Thyroid gland (tissue), 4 donors: Measurements from ENCODE around the gene FOSL2. TPM values are rescaled to one million over a fixed set of nuclear protein-coding genes. Genes with fewer than 3 reads are reported as not detected.

ENCODE experiments used
- DNase-seq, 2 donors: peaks; one replicate each; pipeline ENCODE4 v3.0.0-alpha.2; 2019
- H3K27ac ChIP-seq, 3 donors: fragments of 200-600 bp; sonication (generic); 1 replicate in 2 of 3; 2 replicates in 1 of 3; pipeline ENCODE4 v1.5.1; 2016 to 2019; ENCODE audit warnings: mild to moderate bottlenecking in 1 of 3, moderate library complexity in 1 of 3
- H3K27me3 ChIP-seq: fragments of 200-600 bp; sonication (generic); one replicate; pipeline ENCODE4 v1.5.1; 2019
- H3K36me3 ChIP-seq, 2 donors: fragments of 200-600 bp; sonication (generic); one replicate each; pipeline ENCODE4 v1.5.1; 2016 to 2019
- H3K4me1 ChIP-seq, 2 donors: fragments of 200-600 bp; sonication (generic); one replicate each; pipeline ENCODE4 v1.5.1; 2017 to 2019
- H3K4me3 ChIP-seq, 3 donors: fragments of 200-600 bp; sonication (generic); replicated peaks in 1 of 3; 1 replicate in 2 of 3; 2 replicates in 1 of 3; pipeline ENCODE4 v1.5.1; 2016; ENCODE audit warnings: mild to moderate bottlenecking in 1 of 3
- H3K9me3 ChIP-seq: fragments of 200-600 bp; sonication (generic); one replicate; pipeline ENCODE4 v1.5.1; 2017
- CTCF ChIP-seq, 6 experiments: fragments of 200-600 bp in 3 of 6; fragments of 450-650 bp in 3 of 6; sonication (generic) in 3 of 6; IDR thresholded peaks; one replicate each; pipeline ENCODE4 v1.5.1; 2016 to 2019; ENCODE audit warnings: antibody characterized with exemption in 6 of 6, mild to moderate bottlenecking in 2 of 6, inconsistent platforms in 1 of 6, moderate library complexity in 1 of 6
- POLR2A ChIP-seq, 2 donors: fragments of 450-650 bp; IDR thresholded peaks; one replicate each; pipeline ENCODE4 v1.6.1; 2017; ENCODE audit warnings: antibody characterized with exemption in 2 of 2, mild to moderate bottlenecking in 2 of 2, moderate library complexity in 1 of 2
- WGBS, 2 donors: methylation state at CpG; one replicate each; pipeline ENCODE4 v1.1.5; 2017; 5-methylcytosine and 5-hydroxymethylcytosine counted together
- intact Hi-C: fragments of 100-400 bp; cut with DNase I; formaldehyde crosslinking; loops from one replicate; pipeline ENCODE4 v1.15.1; 2023
- total RNA-seq, 4 donors: library from RNA; depleted of rRNA; stranded (reverse); fragments of >200 nt; gene quantifications; one replicate each; pipeline ENCODE4 v1.2.3, GENCODE V29; 2016

The FOSL2 gene
- total RNA-seq, 4 donors from 2014 or later: 30.7 to 85.1 (median 40.6) TPM

- H3K27me3 ChIP-seq: no peaks in the 10 kb centered on the region
- no peak overlapping the region for H3K4me3 ChIP-seq
- H3K9me3 ChIP-seq: no peaks in the 10 kb centered on the region
- TF ChIP-seq POLR2A (IDR thresholded peaks at IDR 0.05): no peak
- no peak for TF ChIP-seq CTCF (IDR thresholded peaks at IDR 0.05)
- intact Hi-C loops: no loop called here
- H3K27ac ChIP-seq: no peak overlapping the region
- 89 to 95% methylated on average over 8 of the region's 8 CpGs for WGBS, 2 donors
- DNase-seq: no peak
- H3K4me1 ChIP-seq: no peaks in the 10 kb centered on the region
- H3K36me3 ChIP-seq: no peaks in the 10 kb centered on the region
Observed at GRCh38 chr2:28432362-28432761, 39.7 kb downstream of the FOSL2 start.

GRCh38 chr2:28433215-28433614 is 40.6 kb downstream of the FOSL2 start:
- no peaks in the 10 kb centered on the region for H3K36me3 ChIP-seq
- no peak overlapping the region for H3K27ac ChIP-seq
- H3K9me3 ChIP-seq: no peaks in the 10 kb centered on the region
- no peaks in the 10 kb centered on the region for H3K4me1 ChIP-seq
- intact Hi-C loops: no loop called here
- DNase-seq: no peak
- WGBS, 2 donors: 95 to 97% methylated on average over 2 of the region's 2 CpGs
- H3K4me3 ChIP-seq: no peak overlapping the region
- H3K27me3 ChIP-seq: no peaks in the 10 kb centered on the region
- TF ChIP-seq POLR2A (IDR thresholded peaks at IDR 0.05): no peak
- no peak for TF ChIP-seq CTCF (IDR thresholded peaks at IDR 0.05)

- TF ChIP-seq POLR2A (IDR thresholded peaks at IDR 0.05) (no peak), CTCF (IDR thresholded peaks at IDR 0.05) (no peak)
- 88 to 92% methylated on average over 7 to 8 of the region's 8 CpGs for WGBS, 2 donors
- intact Hi-C loops: no loop called here
Observed at GRCh38 chr2:28433935-28434599, 41.4 kb downstream of the FOSL2 start.

GRCh38 chr2:28434600-28434989 is 41.9 kb downstream of the FOSL2 start:
- no peak overlapping the region for H3K4me3 ChIP-seq
- intact Hi-C loops: no loop called here
- no peaks in the 10 kb centered on the region for H3K4me1 ChIP-seq
- WGBS, 2 donors: 72 to 79% methylated on average over 5 of the region's 5 CpGs
- no peaks in the 10 kb centered on the region for H3K36me3 ChIP-seq
- H3K9me3 ChIP-seq: no peaks in the 10 kb centered on the region
- H3K27me3 ChIP-seq: no peaks in the 10 kb centered on the region
- DNase-seq: no peak
- H3K27ac ChIP-seq: no peak overlapping the region
- TF ChIP-seq CTCF (IDR thresholded peaks at IDR 0.05): no peak
- TF ChIP-seq POLR2A (IDR thresholded peaks at IDR 0.05): no peak

More at GRCh38 chr2:28433935-28434599, 41.4 kb downstream of the FOSL2 start:
- Histone ChIP-seq H3K4me1 (no peaks in the 10 kb centered on the region), H3K36me3 (no peaks in the 10 kb centered on the region), H3K27me3 (no peaks in the 10 kb centered on the region), H3K9me3 (no peaks in the 10 kb centered on the region), H3K4me3 (no peak overlapping the region), H3K27ac (no peak overlapping the region)
- DNase-seq: no peak

- Histone ChIP-seq H3K36me3 (no peaks in the 10 kb centered on the region), H3K4me3 (no peak overlapping the region), H3K9me3 (no peaks in the 10 kb centered on the region), H3K27ac (no peak overlapping the region), H3K4me1 (no peaks in the 10 kb centered on the region), H3K27me3 (no peaks in the 10 kb centered on the region)
- TF ChIP-seq CTCF (IDR thresholded peaks at IDR 0.05): no peak
- DNase-seq: no peak
- intact Hi-C loops: no loop called here
- WGBS, 2 donors: 96 to 99% methylated on average over 4 of the region's 4 CpGs
Observed at GRCh38 chr2:28435241-28435640, 42.6 kb downstream of the FOSL2 start.
